CD4-positive, alpha-beta T cell (primary cell): ENCODE results near the gene MAN2B2. TPM values are rescaled to one million over a fixed set of nuclear protein-coding genes. Genes with fewer than 3 reads are reported as not detected.

Experiments used
- ATAC-seq: fragments of 200-7000 bp; cut with Tn5 transposase; one replicate; pipeline ENCODE4 v1.10.0; 2022; ENCODE audit warnings: mild to moderate bottlenecking; ENCODE audit not compliant: poor library complexity
- CTCF ChIA-PET: fragments of 350-600 bp; sonication (Branson Sonifier 250); formaldehyde crosslinking; loops from one replicate; lab custom pipeline; 2021; ENCODE audit warnings: antibody characterized with exemption, inconsistent platforms; lab: Charles Lee
- POLR2A ChIA-PET: fragments of 350-600 bp; sonication (Branson Sonifier 250); formaldehyde crosslinking; loops from one replicate; lab custom pipeline; 2021; ENCODE audit warnings: antibody characterized with exemption, inconsistent platforms; lab: Charles Lee
- DNase-seq, 14 experiments: peaks; one replicate each; pipeline ENCODE4 v3.0.0-alpha.2; 2013 to 2020; ENCODE audit warnings: mixed read lengths in 2 of 14
- H3K27ac ChIP-seq, 2 donors: one replicate each; pipeline versions ENCODE4 v1.5.1 to v1.7.0; 2013; ENCODE audit warnings: low read length in 2 of 2, low read depth in 1 of 2, mild to moderate bottlenecking in 1 of 2
- H3K27me3 ChIP-seq, 2 experiments: 1 replicate in 1 of 2; 2 replicates in 1 of 2; pipeline versions ENCODE4 v1.6.1 to v1.7.0; 2013; ENCODE audit warnings: low read length in 2 of 2, control low read depth in 1 of 2, mild to moderate bottlenecking in 1 of 2, moderate library complexity in 1 of 2; ENCODE audit not compliant: insufficient read depth in 2 of 2, control insufficient read depth in 1 of 2
- H3K36me3 ChIP-seq: one replicate; pipeline ENCODE4 v1.6.1; 2013; ENCODE audit warnings: low read length, control low read depth; ENCODE audit not compliant: insufficient read depth
- H3K4me1 ChIP-seq: one replicate; pipeline ENCODE4 v1.6.1; 2013; ENCODE audit warnings: low read length, control low read depth; ENCODE audit not compliant: insufficient read depth
- H3K4me3 ChIP-seq: one replicate; pipeline ENCODE4 v1.5.1; 2013; ENCODE audit warnings: mild to moderate bottlenecking, low read length, moderate library complexity
- H3K9me3 ChIP-seq, 2 experiments: 1 replicate in 1 of 2; 2 replicates in 1 of 2; pipeline versions ENCODE4 v1.6.1 to v1.7.0; 2013; ENCODE audit warnings: low read length in 2 of 2, mild to moderate bottlenecking in 2 of 2, control low read depth in 1 of 2, moderate library complexity in 1 of 2; ENCODE audit not compliant: control insufficient read depth in 1 of 2, insufficient read depth in 1 of 2
- H3K27ac Mint-ChIP-seq: one replicate; pipeline ENCODE4 v1.8.0; 2020; ENCODE audit warnings: mixed read lengths
- H3K27me3 Mint-ChIP-seq: one replicate; pipeline ENCODE4 v1.8.0; 2021; ENCODE audit warnings: mixed read lengths
- H3K36me3 Mint-ChIP-seq: one replicate; pipeline ENCODE4 v1.8.0; 2021; ENCODE audit warnings: low read depth, mixed read lengths
- H3K4me1 Mint-ChIP-seq: one replicate; pipeline ENCODE4 v1.8.0; 2021; ENCODE audit warnings: low read depth, mixed read lengths
- H3K4me3 Mint-ChIP-seq: one replicate; pipeline ENCODE4 v1.8.0; 2020; ENCODE audit warnings: mild to moderate bottlenecking, mixed read lengths
- H3K9me3 Mint-ChIP-seq: one replicate; pipeline ENCODE4 v1.8.0; 2020; ENCODE audit warnings: mixed read lengths
- CTCF ChIP-seq: fragments of 200-600 bp; IDR thresholded peaks from one replicate; pipeline ENCODE4 v1.8.0; 2022; ENCODE audit warnings: antibody characterized with exemption, mild to moderate bottlenecking
- intact Hi-C, 2 experiments: fragments of 100-400 bp; cut with DNase I in 1 of 2; cut with micrococcal nuclease in 1 of 2; formaldehyde crosslinking; loops; one replicate each; pipeline versions ENCODE4 v1.15.1 to v1.9.0; 2023 to 2025; cut with DNase I, micrococcal nuclease
- total RNA-seq, 174 experiments: library from RNA in 2 of 174; stranded (reverse) in 2 of 174; gene quantifications; one replicate each; pipeline ENCODE4 v1.2.3 and lab custom pipeline; 2021 to 2026

MAN2B2 gene
- total RNA-seq, 2 experiments from 2014 or later, result 25.9 to 28.5 TPM

- Histone ChIP-seq H3K27ac (no peak overlapping the region), H3K9me3 (peaks cover 0 to 15% of the 10 kb centered on the region in 2 experiments), H3K4me1 (peaks cover 13% of the 10 kb centered on the region), H3K4me3 (no peak overlapping the region), H3K27me3 (no peaks in the 10 kb centered on the region), H3K36me3 (peaks cover 83% of the 10 kb centered on the region)
- H3K4me3 Mint-ChIP-seq, result no peak overlapping the region
- DNase-seq (no peak), ATAC-seq (no peak)
- H3K36me3 Mint-ChIP-seq, result peaks cover 84% of the 10 kb centered on the region
- no peak overlapping the region for H3K27ac Mint-ChIP-seq
- CTCF ChIA-PET, result interaction anchor here (0.6 kb wide), 1 partner anchor 84 kb away, joined by 3 read pairs; no protein-coding TSS in a partner anchor
- no peak for TF ChIP-seq CTCF
- POLR2A ChIA-PET, result no interaction called here
- no peaks in the 10 kb centered on the region for H3K9me3 Mint-ChIP-seq
- intact Hi-C loops, result no loop called here
- no peaks in the 10 kb centered on the region for H3K4me1 Mint-ChIP-seq
- no peaks in the 10 kb centered on the region for H3K27me3 Mint-ChIP-seq
Measured at GRCh38 chr4:6580353-6580752, 5.4 kb downstream of the MAN2B2 start.

- H3K27ac ChIP-seq, result no peak overlapping the region
- no peak for TF ChIP-seq CTCF
- no peak overlapping the region for H3K4me3 ChIP-seq
- H3K4me1 ChIP-seq, result peaks cover under 1% of the 10 kb centered on the region
- ATAC-seq (no peak), DNase-seq (no peak)
- no peaks in the 10 kb centered on the region for H3K27me3 ChIP-seq
- Mint-ChIP-seq H3K9me3 (no peaks in the 10 kb centered on the region), H3K27me3 (no peaks in the 10 kb centered on the region), H3K4me3 (no peak overlapping the region), H3K27ac (no peak overlapping the region), H3K4me1 (no peaks in the 10 kb centered on the region), H3K36me3 (peaks cover 96% of the 10 kb centered on the region)
- intact Hi-C loops, result no loop called here
- ChIA-PET CTCF (no interaction called here), POLR2A (no interaction called here)
- H3K36me3 ChIP-seq, result peaks cover 88% of the 10 kb centered on the region
- peaks cover 0 to 19% of the 10 kb centered on the region in 2 experiments for H3K9me3 ChIP-seq
Measured at GRCh38 chr4:6581566-6582121, 6.7 kb downstream of the MAN2B2 start.

DNA sequence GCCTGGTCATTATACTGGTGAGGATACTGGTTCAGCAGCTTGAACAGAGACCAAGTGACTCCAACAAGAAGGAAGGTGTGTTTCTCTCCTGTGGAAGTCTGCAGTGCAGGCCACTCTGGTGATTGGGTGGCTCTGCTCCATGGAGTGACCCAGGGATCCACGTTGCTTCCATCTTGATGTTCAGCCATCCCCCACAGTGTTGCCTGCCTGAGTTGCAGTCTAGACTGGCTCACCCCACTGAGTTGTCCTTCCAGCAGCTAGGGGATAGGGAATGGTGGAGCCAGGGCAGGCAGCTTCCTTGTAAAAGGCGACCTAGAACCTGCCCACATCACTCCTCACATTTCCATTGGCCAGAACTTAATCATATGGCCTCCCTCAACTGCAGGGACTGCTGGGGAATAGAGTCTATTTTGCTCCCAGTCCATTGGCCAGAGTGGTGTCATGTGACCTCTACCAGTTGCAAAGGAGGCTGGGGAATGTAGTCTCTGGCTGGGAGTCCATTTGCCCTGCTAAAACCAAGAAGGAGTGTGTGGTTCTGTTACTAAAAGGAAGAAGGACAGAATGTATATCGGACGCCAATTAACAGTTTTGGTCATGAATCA, 8.0 kb downstream of the MAN2B2 start:
- POLR2A ChIA-PET, result no interaction called here
- Histone ChIP-seq H3K36me3 (peaks cover 85% of the 10 kb centered on the region), H3K4me3 (no peak overlapping the region), H3K9me3 (peaks cover 0 to 19% of the 10 kb centered on the region in 2 experiments), H3K27me3 (no peaks in the 10 kb centered on the region), H3K4me1 (no peaks in the 10 kb centered on the region), H3K27ac (no peak overlapping the region)
- peak in 3 of 14 experiments; percentile 4 to 49 (median 17) for DNase-seq
- H3K27me3 Mint-ChIP-seq, result no peaks in the 10 kb centered on the region
- no peak overlapping the region for H3K4me3 Mint-ChIP-seq
- intact Hi-C loops, result no loop called here
- no peak for TF ChIP-seq CTCF
- H3K27ac Mint-ChIP-seq, result no peak overlapping the region
- ATAC-seq, result peak; percentile 62
- no peaks in the 10 kb centered on the region for H3K4me1 Mint-ChIP-seq
- H3K9me3 Mint-ChIP-seq, result no peaks in the 10 kb centered on the region
- CTCF ChIA-PET, result no interaction called here
- H3K36me3 Mint-ChIP-seq, result peaks cover 94% of the 10 kb centered on the region
